Activated CD4-positive, alpha-beta T cell treated with anti-CD3 and anti-CD28 coated beads, Interleukin-2, amount 50 U/mL, for 4 hours (primary cell): ENCODE data around the gene BTBD9.
A peak's percentile ranks its signal among the peaks of the same experiment; 100 is the strongest.
"Not testable (repeated sequence)": the region's sequence is repeated elsewhere in the genome, so short reads cannot be mapped to it uniquely, and the experiment has no call there.

Source experiments
- DNase-seq, 2 experiments: peaks; one replicate each; pipeline ENCODE4 v3.0.0-alpha.2; 2020

Gene BTBD9

DNA sequence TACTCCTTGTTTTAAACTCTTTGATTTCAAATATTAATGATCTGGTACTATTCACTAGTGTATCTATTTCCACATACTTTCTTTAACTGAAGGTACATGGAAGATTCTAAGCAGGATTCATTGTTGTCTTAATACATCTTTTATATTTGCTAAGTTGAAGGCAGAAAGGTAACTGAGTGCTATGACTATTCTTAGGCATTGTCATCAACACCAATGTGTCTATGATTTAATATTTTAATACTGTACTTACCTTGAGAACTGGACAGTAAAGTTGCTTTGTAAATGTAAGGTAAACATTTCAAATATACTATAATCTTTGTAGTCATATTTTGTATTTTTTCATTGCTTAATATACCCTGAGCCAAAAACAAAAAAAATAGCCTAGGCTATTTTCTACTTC is 8.9 kb upstream of the BTBD9 start:
- no peak for DNase-seq

DNA sequence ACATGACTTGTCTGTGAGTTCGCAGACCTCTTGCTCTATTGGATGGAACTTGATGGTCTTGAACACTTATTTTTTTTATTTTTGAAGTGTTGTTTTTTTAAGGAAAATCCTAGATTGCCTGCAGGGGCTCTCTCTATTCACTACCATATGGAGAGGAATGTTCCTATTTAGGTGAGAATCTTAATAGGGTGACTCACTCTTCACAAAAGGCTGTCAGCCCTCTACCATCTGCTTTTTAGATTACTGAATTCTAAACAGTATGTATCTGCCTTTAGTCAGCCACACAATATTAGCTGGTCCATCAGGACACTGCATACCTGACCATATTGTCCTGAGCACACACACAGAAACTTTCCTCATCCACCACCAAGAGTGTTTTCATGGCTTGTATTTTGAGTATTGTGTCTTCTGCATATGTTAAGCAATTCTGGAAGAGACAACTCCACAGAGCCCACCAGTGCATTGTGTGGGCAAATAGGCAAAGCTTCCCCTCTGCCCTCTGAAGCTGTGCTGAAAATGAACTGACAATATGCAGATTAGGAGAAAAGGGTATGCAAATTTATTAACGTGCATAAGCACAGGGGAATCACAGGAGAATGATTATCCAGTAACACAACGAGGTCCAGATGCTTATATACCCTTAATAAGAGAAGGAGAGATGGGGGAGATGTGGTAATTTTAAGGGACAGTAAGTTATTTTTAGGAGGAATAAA is 6.6 kb upstream of the BTBD9 start:
- DNase-seq = no peak

DNA sequence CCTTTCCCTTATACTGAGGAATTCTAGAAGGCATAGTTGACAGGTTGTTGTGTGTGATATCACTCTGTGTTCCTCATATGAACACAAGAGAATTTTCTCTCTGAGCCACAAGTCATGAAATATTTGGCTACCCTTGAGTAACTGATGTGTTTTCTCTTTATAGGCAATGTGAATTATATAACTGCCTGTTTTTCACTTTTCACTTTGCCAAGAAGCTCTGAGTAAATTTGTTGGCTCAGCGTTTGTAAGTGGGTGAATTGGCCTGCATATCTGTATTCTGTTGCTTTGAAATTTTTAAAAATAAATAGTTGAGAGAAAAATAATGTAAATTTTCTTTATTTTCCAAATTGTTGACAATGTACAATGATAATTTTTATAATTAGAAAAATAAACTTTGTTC is 5.2 kb upstream of the BTBD9 start:
- DNase-seq = no peak

DNA sequence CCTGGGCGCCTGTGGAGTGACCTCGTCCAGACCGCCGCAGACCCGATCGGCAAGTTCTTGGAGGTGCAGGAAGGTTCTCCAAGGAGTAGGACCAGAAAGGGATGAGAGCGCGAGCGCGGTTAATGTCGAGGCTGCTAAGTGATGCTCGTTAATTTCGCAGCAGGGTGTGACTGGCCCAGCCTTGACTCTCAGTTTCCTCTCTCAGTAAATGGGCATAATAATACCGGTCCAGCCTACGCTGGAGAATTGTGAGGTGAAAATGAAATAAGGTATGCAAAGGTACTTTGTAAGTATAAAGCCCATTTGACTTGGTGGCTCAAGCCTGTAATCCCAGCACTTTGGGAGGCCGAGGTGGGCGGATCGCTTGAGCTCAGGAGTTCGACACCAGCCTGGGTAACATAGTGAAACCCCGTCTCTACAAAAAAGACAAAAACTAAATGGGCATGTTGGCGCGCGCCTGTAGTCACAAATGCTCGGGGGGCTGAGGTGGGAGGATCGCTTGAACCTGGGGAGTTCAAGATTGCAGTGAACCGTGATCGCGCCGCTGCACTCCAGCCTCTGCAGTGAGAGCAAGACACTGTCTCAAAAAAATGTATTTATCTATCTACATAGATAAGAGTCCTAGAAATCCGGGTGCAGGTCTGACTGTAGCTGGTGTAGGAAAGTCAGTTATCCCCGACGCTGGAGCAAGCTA is 634 bp upstream of the BTBD9 start:
- DNase-seq = no peak

DNA sequence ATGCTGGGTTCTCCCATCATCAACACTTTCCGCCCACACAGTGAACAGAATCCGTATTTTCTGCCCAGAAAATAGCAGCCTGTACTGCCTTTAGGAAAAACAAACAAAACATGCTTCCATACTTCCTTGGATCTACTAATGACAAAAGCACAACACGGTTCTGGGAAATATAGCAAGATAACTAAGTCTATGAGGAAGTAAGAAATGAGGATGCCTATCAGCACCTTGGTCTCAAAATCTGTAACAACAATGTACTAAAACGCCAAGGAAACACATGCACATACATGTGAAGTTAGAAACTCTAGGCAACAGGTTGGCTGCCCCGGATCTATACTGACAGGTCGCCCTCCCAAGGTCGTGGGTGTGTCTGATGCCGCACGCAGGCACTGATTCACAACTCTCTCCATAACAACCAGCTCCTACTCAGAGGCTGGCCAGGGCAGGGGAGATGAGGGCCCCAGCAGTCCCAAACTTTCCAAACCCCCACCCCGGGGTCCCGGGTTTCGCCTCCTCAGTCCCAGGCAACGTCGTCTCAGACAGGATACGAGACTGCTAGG is 710 bp downstream of the BTBD9 start:
- DNase-seq = peak; percentile 60 to 68

DNA sequence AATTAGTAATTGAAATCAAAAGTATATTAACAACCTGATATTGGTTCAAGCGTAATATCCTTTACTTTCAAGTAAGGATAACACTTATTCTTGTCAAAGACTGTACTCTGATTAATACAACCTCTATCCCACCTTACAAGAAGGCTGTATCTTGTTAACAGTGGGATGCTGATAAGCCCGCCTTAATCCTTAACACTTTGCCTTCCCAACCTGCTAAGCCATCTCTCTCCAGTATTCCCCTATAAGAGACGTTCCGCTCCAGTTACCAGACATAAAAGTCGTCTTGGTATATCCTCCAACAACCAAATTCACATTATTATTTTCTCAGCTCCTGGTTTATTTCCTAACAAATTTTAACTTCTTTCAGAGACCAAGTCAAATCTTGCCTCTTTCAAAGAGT is 2.0 kb downstream of the BTBD9 start:
- DNase-seq = no peak

DNA sequence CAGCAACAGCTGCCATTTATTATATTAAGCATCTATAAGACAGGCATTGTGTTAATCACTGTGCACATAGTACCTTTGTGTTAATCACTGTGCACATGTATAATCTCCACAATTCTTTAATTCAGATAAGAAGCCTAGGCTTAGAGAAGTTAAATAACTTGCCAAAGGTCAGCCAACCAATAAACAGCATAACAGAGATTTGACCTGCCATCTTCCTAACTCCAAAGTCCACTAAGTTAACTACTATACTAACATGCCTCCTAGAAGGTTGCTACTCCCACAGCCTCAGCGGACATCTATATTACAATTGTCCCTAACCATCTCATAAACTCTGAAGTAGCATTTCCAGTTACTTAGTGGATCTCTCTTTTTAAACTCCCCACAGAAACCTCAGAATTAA is 3.7 kb downstream of the BTBD9 start:
- DNase-seq = no peak

DNA sequence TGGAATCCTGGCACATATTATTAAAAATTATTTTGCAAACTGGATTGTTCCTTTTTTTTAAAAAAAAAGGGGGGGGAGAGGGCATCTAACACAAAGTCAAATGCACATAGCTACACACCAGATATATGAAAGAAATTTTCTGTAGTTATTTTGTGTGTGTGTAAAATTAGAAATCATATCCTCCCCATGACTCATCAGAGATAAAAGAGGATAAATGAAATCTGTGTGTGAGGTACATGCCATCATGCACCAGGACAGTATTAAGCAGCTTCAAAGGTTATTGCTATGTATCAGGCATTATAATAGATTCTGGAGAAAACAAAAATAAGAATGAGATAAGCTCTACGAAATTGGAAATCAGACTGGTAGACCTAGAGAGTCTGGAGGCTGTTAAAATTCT is 5.2 kb downstream of the BTBD9 start:
- no peak for DNase-seq

DNA sequence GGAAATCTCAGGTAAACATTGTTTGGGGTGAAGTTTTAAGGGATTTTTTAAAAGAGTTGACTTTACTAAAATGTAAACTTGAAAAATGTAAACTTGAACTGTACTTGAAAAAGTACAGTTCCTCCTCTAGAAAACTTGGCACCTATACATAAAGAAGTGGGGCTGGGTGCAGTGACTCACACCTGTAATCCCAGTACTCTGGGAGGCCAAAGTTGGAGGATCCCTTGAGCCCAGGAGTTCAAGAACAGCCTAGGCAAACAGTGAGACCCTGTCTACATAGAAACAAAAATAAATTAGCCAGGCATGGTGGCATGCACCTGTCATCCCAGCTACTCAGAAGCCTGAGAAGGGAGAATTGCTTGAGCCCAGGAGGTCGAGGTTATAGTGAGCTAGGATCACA is 7.2 kb downstream of the BTBD9 start:
- DNase-seq = no peak

DNA sequence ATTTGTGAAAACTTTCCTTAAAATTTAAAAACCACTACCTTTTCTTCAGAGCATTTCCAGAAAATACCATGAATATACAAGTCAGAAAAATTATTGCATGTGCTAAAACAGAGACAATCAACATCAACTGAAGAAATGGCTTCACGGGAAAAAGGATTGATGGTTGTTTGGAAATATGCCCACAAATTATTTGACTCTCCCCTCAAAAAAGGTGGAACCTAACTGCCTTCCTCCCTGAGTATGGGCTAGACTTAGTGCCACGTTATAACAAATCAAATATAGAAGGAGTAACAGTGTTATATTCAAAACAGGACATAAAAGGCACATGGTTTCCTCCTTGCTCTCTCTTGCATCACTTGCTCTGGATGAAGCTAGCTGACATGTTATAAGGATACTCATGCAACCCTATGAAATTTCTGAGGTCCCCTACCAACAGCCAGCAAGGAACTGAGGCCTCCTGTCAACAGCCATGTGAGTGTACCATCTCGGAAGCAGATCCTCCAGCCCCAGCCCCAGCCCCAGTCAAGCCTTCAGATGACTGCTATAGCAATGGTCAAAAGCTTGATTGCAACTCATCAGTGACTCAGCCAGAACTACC is 8.4 kb downstream of the BTBD9 start:
- no peak for DNase-seq

DNA sequence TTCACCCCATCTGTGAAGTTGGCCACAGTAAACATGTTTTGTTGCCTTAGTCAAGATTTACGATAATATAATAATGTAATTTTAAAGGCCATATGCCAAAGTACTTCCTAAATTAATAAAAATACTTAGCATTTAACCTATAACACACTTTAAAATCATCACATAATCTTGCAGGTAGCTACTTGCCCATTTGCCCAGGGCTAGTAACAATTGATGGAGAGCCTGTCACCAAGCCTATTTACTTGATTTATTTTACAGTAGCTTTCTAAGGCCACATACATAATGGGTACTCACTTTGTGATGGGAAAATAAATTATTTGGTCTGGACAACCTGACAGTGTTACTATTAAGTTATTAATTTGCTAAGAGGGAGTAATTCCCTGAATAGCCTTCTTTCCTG is 14.5 kb downstream of the BTBD9 start:
- no peak for DNase-seq

DNA sequence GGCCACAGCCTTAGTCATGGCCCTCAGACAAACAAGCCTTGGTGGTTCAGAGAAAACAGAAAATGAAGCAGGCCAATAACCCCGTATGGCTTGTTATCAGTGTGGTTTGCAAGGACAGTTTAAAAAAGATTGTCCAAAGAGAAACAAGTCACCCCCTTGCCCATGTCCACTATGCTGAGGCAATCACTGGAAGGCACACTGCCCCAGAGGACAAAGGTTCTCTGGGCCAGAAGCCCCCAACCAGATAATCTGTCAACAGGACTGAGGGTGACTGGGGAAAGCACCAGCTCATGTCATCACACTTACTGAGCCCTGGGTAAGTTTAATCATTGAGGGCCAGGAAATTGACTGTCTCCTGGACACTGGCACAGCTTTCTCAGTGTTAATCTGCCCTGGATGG is 20.4 kb downstream of the BTBD9 start:
- DNase-seq = not testable (repeated sequence)

DNA sequence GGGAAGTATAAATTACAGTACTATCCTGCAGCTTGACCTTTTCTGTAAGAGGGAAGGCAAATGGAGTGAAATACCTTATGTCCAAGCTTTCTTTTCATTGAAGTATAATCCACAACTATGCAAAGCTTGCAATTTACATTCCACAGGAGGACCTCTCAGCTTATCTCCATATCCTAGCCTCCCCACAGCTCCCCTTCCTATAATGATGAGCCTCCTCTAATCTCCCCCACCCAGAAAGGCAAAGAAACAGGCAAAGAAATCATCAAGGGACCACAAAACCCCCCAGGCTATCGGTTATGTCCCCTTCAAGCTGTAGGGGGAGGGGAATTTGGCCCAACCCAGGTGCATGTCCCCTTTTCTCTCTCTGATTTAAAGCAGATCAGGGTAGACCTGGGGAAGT is 21.4 kb downstream of the BTBD9 start:
- DNase-seq = not testable (repeated sequence)

DNA sequence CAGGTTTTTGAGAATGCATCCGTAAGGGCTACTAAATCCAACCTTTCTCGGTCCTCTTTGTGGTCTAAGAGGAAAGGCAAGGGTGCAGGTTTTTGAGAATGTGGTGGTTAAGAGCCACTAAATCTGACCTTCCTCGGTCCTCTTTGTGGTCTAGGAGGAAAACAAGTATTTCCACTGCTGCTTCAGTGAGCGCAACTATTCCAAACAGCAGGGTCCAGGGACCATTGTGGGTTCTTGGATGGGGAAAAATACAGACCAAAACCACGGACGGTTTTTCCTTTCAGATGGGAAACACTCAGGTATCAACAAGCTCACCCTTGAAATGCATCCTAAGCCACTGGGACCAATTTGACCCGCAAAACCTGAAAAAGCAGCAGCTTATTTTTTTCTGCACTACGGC is 21.9 kb downstream of the BTBD9 start:
- no peak for DNase-seq

DNA sequence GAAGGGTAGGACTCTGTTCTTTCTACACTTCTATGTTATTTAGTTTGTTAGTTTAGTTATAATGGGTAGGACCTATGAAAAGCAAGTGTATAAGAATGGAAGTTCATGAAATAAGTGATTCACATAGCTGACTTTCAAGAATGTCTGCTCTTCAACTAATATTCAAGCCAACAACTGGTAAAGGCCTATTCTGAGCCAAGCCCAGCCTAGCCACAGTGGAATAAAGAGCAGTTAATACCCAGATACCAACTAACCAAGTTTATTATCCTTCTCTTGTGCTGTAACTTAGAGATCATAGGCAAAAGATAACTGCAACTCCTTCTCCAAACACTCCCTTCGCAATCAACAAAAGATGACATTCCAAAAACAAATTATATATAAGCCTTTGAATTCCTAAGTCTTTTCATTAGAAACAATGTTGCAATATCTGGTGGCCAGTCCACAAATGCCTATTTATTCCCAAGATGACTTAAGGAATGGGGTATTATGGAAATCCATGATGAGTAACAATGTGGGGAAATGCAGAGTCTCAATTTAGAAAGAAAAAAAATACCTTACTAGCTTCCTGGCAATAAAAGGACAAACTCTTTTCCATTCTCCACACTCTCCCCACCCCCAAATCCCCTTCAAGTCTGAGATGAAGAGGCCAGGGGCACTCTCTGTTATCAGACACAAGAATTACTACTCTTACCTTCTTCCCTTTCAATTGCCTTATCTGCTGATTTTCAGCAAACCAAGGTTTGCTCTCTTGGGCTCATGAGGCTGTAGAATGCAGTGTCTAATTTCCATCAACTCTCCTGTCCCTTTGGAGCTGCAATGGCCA is 27.4 kb downstream of the BTBD9 start:
- DNase-seq = no peak

DNA sequence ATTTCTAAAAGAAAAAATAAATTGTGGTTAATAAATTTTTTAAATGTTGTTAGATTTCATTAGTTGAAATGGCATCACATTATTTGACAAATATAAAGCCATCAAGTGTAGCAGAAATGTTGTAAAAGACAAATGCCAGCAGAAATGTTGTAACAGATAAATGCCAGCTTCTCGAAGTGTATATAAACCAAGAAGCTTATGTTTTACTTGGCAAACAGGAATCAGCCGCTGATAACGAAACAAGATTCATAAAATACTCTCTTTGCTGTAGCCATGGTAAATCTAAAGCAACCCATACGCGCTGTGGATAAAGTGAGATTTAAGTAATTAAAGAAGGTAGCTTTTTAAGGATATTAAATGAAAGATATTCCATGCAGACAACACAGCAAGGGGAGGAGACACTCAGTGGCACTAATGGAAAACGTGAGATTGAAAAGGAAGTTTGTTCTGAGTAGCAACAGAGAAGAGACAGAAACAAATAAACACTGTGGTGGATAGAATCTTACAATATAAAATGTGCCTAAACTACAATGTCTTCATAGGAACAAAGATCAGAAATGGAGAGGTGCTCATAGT is 29.6 kb downstream of the BTBD9 start:
- DNase-seq = no peak

DNA sequence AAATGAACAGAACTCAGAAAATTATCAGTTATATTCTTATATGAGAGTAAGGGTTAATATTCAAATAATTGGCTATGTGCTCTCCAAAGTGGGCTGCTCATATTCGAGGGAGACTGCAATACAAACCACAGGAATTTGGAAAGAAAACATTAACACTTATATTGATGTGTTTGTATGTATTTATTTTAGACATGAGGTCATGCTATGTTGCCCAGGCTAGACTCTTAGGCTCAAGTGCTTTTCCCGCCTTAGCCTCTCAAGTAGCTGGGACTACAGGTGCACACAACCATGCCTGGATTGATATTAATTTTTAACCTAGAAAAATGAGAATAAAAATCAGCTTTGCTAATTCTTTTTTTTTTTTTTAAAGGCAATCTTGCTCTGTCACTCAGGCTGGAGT is 35.0 kb downstream of the BTBD9 start:
- no peak for DNase-seq

DNA sequence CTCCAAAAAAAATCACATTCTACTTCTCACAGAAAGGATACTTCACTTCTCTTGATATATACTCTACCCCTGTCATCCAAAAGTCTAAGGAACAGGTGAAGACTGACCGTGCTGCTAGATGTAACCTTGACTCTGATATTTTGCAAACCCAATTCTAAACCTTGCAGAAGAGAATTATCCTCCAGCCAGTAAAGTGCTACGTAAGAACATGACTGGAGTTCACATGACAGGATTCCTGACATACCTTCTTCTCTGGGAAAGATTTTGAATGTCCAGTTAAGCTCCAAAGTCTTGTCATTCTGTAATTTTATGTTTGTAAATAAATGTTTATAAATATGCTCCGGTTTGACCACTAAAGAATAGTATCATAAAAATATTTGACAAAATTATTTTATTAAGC is 35.8 kb downstream of the BTBD9 start:
- no peak for DNase-seq

DNA sequence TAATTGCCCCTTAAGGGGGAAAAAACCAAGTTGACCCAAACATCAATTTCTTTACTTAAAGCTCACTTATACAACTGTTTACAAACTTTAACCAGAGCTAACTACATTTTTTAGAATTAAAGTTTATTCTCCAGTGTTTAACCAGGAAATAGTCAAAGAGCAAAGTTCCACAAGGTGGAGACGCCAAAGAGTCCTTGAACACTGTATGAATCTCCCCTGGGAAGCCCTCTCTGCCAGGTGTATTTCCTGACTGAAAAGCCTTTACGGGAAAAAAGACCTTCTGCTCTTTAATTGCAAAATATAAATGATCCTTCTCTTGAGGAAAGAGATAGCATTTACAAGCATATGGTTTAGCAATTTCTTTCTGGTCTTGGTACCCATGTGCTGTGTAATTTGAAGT is 36.2 kb downstream of the BTBD9 start:
- no peak for DNase-seq

DNA sequence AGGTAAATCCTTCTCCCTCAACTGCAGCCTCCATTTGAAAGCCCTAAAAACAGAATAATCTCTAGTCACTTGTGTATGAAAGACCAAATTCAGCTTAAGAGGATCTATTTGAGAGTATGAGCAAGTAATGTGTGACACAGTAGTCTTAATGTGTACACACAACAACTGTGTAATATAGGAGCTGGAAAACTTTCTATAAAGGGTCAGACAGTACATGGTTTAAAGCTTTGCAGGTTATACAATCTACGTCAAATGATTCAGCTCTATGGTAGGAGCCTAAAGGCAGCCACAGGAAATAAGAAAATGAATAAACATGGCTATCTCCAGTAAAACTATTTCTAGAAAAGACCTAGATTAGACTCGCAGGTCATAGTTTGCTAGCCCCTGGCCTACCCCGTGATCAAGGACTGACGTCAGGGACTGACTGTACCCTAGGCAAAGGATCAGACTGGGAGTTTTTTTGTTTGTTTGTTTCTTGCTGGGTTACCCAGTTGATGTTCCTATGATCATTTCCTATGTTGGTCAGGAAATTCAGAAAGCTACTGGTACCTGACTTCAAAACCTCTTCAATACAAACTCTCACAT is 39.7 kb downstream of the BTBD9 start:
- no peak for DNase-seq

DNA sequence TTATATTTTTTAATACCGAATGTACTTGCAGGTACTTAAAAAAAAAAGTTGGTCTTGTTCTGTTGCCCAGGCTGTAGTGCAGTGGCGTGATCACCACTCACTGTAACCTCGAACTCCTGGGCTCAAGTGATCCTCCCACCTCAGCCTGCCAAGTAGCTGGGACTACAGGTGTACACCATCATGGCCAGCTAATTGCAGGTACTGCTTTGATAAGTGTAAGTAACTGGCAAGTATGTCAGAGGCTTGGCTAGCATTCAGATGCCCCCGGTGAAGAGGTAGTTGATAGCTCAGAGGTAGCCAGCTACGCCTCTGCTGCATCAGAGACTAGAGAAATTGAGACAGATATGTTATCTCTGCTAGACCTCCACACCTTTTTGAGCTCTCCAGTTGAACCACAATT is 40.5 kb downstream of the BTBD9 start:
- no peak for DNase-seq

DNA sequence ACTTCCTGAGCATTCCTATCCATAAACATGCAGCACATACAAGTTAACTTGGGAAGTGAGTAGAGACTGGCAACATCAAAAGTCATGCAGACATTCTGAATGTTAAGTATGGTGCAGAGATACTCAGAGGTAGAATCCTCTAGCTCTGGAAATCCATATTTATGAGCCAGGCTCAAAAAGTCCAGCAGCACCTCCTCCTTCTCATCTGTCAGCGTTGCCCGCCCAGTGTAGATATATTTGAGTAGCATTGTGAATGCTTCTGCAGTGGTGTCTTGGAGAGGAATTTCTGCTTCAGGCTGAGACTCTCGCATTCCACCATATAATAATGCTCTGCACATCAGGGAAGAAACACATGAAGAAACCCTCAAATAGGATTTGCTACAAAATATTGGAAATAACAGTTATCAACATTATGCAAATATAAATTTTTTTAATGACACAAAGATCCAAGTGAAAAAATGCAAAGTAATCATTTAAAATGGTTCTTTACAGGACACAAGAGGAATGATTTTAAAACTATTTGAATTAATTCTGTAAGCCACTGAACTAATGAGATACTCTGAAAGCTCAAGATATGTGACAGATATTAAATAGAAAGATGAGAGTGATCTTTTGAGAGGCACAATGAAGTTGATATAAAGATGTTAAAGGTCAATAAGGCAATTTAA is 45.6 kb downstream of the BTBD9 start:
- DNase-seq = no peak
